IgD-negative memory B cell (primary cell): Measurements from ENCODE around the gene ADARB2. TPM values are rescaled to one million over a fixed set of nuclear protein-coding genes. Genes with fewer than 3 reads are reported as not detected.
"Not testable (repeated sequence)": the region's sequence is repeated elsewhere in the genome, so short reads cannot be mapped to it uniquely, and the experiment has no call there.

Source experiments
- H3K27ac Mint-ChIP-seq, 3 donors: one replicate each; pipeline ENCODE4 v1.8.0; 2020 to 2022; ENCODE audit warnings: mild to moderate bottlenecking in 3 of 3, mixed read lengths in 3 of 3, moderate library complexity in 1 of 3
- H3K27me3 Mint-ChIP-seq: one replicate; pipeline ENCODE4 v1.8.0; 2021; ENCODE audit warnings: mixed read lengths
- H3K36me3 Mint-ChIP-seq: one replicate; pipeline ENCODE4 v1.8.0; 2020; ENCODE audit warnings: mild to moderate bottlenecking, mixed read lengths
- H3K4me1 Mint-ChIP-seq, 3 donors: one replicate each; pipeline ENCODE4 v1.8.0; 2020 to 2022; ENCODE audit warnings: mixed read lengths in 3 of 3, mild to moderate bottlenecking in 1 of 3
- H3K4me3 Mint-ChIP-seq, 4 donors: one replicate each; pipeline ENCODE4 v1.8.0; 2020 to 2022; ENCODE audit warnings: mild to moderate bottlenecking in 4 of 4, mixed read lengths in 4 of 4, moderate library complexity in 3 of 4
- H3K9me3 Mint-ChIP-seq, 3 donors: one replicate each; pipeline ENCODE4 v1.8.0; 2020 to 2021; ENCODE audit warnings: mixed read lengths in 3 of 3, mild to moderate bottlenecking in 1 of 3
- polyA plus RNA-seq: library from polyadenylated mRNA; unstranded; fragments of 300-500 nt; fragmentation: Illumina TruSeq; gene quantifications from one replicate; pipeline ENCODE4 v1.2.3, GENCODE V29; 2021

ADARB2 gene
- polyA plus RNA-seq, 1 donor from 2014 or later = not detected

- peaks cover 0 to 2% (median 2%) of the 10 kb centered on the region in 3 donors for H3K9me3 Mint-ChIP-seq
- H3K4me3 Mint-ChIP-seq = no peak overlapping the region
- no peaks in the 10 kb centered on the region for H3K4me1 Mint-ChIP-seq
- H3K27me3 Mint-ChIP-seq = peaks cover 3% of the 10 kb centered on the region
- peaks cover 2% of the 10 kb centered on the region for H3K36me3 Mint-ChIP-seq
- H3K27ac Mint-ChIP-seq = no peak overlapping the region
These were observed 397.9 kb downstream of the ADARB2 start for GRCh38 chr10:1339396-1339795.

- no peak overlapping the region for H3K27ac Mint-ChIP-seq
- H3K9me3 Mint-ChIP-seq = peaks cover 0 to 2% (median 0%) of the 10 kb centered on the region in 3 donors
- peaks cover 2% of the 10 kb centered on the region for H3K36me3 Mint-ChIP-seq
- peaks cover 14% of the 10 kb centered on the region for H3K27me3 Mint-ChIP-seq
- no peaks in the 10 kb centered on the region for H3K4me1 Mint-ChIP-seq
- no peak overlapping the region for H3K4me3 Mint-ChIP-seq
These were observed 401.7 kb downstream of the ADARB2 start for GRCh38 chr10:1335642-1336041.

GRCh38 chr10:1333981-1334380, 403.3 kb downstream of the ADARB2 start:
- peaks cover 2% of the 10 kb centered on the region for H3K36me3 Mint-ChIP-seq
- peaks cover 0 to 2% (median 0%) of the 10 kb centered on the region in 3 donors for H3K9me3 Mint-ChIP-seq
- no peak overlapping the region for H3K4me3 Mint-ChIP-seq
- H3K27me3 Mint-ChIP-seq = peaks cover 14% of the 10 kb centered on the region
- H3K27ac Mint-ChIP-seq = no peak overlapping the region
- no peaks in the 10 kb centered on the region for H3K4me1 Mint-ChIP-seq

GRCh38 chr10:1331560-1331959, 405.8 kb downstream of the ADARB2 start:
- H3K4me1 Mint-ChIP-seq = no peaks in the 10 kb centered on the region
- H3K9me3 Mint-ChIP-seq = peaks cover 0 to 2% (median 0%) of the 10 kb centered on the region in 3 donors
- H3K4me3 Mint-ChIP-seq = no peak overlapping the region
- no peak overlapping the region for H3K27ac Mint-ChIP-seq
- H3K36me3 Mint-ChIP-seq = peaks cover 2% of the 10 kb centered on the region
- peaks cover 13% of the 10 kb centered on the region for H3K27me3 Mint-ChIP-seq

- Mint-ChIP-seq H3K27ac (no peak overlapping the region), H3K27me3 (peaks cover 13% of the 10 kb centered on the region), H3K4me3 (no peak overlapping the region), H3K36me3 (no peaks in the 10 kb centered on the region), H3K4me1 (no peaks in the 10 kb centered on the region), H3K9me3 (peaks cover 0 to 2% (median 0%) of the 10 kb centered on the region in 3 donors)
These were observed 407.7 kb downstream of the ADARB2 start for GRCh38 chr10:1329622-1330021.

DNA sequence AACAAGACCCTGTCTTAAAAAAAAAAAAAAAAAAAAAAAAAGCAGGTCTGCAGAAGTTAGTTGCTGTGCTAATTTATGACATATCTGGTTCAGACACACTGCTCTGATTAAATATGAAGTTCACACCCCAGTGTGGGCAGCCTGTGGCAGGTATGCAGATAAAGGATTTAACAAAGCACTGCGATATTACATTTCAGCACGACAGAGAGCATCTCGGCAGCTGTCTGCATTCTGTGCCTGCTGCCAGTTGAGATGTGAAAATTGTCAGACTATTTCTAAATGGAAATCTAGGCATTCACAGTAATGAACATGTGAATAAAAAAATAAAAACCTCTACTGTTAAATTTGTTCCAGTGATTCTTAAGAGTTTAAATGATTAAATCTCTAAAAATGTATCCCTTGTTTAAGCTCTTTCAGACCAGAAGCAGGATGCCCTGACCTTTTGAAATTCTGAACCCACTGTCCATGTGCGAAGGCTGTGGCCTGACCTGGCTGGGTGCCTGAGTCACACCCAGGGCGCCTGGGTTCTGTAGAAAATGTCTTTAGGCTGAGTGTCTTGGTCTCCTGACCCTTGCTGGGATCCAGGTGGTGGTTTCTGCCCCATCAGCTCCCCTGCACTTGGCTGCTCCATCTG, 408.2 kb downstream of the ADARB2 start:
- peaks cover 0 to 2% (median 0%) of the 10 kb centered on the region in 3 donors for H3K9me3 Mint-ChIP-seq
- no peaks in the 10 kb centered on the region for H3K4me1 Mint-ChIP-seq
- no peak overlapping the region for H3K4me3 Mint-ChIP-seq
- H3K27ac Mint-ChIP-seq = no peak overlapping the region
- peaks cover 13% of the 10 kb centered on the region for H3K27me3 Mint-ChIP-seq
- H3K36me3 Mint-ChIP-seq = no peaks in the 10 kb centered on the region

DNA sequence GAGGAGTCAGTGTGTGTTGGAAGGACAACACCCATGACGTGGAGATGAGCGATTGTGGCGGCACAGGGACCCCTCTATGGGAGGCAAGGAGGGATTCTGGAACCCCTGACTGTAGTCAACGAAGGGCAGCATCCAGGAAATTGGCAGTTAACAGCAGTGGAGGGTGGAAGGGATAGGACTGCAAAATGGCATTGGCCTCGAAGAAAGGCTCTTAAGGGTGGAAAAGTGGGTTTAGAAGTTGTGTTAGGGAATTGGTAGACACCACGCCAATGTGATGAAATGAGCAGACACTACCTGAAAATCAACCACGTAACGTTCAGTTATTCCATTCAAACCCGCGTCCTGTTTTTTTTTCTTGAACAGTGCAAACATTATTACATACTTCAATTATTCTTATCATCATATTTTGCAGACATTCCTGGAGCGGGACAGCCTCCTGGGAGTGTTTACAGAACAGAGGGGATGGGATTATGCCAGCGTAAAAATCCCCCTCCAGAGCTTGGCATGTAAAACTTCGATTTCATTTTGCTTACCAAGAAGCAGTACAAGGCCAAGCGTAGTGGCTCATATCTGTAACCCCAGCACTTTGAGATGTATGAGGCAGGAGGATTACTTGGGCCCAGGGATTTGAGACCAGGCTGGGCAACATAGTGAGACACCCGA, 409.0 kb downstream of the ADARB2 start:
- H3K4me1 Mint-ChIP-seq = no peaks in the 10 kb centered on the region
- H3K36me3 Mint-ChIP-seq = no peaks in the 10 kb centered on the region
- H3K4me3 Mint-ChIP-seq = no peak overlapping the region
- no peak overlapping the region for H3K27ac Mint-ChIP-seq
- peaks cover 0 to 2% (median 0%) of the 10 kb centered on the region in 3 donors for H3K9me3 Mint-ChIP-seq
- H3K27me3 Mint-ChIP-seq = peaks cover 14% of the 10 kb centered on the region

GRCh38 chr10:1327759-1328158, 409.6 kb downstream of the ADARB2 start:
- Mint-ChIP-seq H3K27me3 (peaks cover 9% of the 10 kb centered on the region), H3K36me3 (no peaks in the 10 kb centered on the region), H3K4me1 (no peaks in the 10 kb centered on the region), H3K9me3 (peaks cover 0 to 2% (median 0%) of the 10 kb centered on the region in 3 donors), H3K27ac (no peak overlapping the region), H3K4me3 (peak overlapping the region in 1 of 4 donors; percentile 30)

- H3K27me3 Mint-ChIP-seq, H3K27ac Mint-ChIP-seq, H3K4me1 Mint-ChIP-seq, H3K9me3 Mint-ChIP-seq, H3K36me3 Mint-ChIP-seq, H3K4me3 Mint-ChIP-seq: not testable (repeated sequence)
These were observed 410.8 kb downstream of the ADARB2 start for GRCh38 chr10:1326514-1326913.

DNA sequence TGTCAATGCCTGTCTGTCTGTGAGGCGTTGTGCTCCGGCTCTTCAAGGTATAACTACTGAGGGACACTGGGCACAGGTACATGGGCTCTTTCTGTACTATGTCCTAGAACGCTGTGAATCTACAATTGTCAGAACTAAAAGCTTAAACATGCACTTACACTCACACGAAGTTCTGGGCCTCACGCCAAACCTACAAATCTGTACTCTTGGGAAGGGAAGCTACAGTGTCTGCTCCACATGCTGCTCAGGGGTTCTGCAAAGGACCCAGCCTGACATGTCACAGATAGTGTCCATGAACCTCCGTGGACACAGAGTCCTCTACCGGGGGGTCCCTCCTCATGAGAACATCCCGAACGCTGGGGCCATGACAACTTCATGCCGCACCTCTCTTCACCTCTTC, 412.4 kb downstream of the ADARB2 start:
- Mint-ChIP-seq H3K36me3 (no peaks in the 10 kb centered on the region), H3K4me3 (no peak overlapping the region), H3K4me1 (no peaks in the 10 kb centered on the region), H3K27me3 (peaks cover 5% of the 10 kb centered on the region), H3K9me3 (peaks cover 0 to 3% (median 0%) of the 10 kb centered on the region in 3 donors), H3K27ac (no peak overlapping the region)

DNA sequence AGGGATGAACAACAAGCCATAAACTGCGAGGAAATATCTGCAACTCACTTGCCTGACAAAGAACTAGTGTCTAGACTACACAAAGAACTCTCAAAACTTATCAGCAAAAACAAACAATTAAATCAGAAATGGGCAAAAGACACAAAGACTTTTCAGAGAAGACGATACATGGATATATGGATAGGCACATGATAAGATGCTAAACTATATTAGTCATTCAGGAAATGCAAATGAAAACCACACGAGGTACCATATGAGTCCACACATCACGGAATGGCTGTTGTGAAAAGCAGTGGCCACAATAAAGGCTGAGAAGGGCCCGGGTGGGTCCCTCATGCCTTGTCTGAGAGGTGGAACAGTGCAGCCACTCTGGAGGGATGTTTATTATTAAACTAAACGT, 413.4 kb downstream of the ADARB2 start:
- H3K4me1 Mint-ChIP-seq = no peaks in the 10 kb centered on the region
- peaks cover 0 to 3% (median 0%) of the 10 kb centered on the region in 3 donors for H3K9me3 Mint-ChIP-seq
- no peak overlapping the region for H3K27ac Mint-ChIP-seq
- H3K27me3 Mint-ChIP-seq = peaks cover 5% of the 10 kb centered on the region
- H3K4me3 Mint-ChIP-seq = no peak overlapping the region
- H3K36me3 Mint-ChIP-seq = no peaks in the 10 kb centered on the region

DNA sequence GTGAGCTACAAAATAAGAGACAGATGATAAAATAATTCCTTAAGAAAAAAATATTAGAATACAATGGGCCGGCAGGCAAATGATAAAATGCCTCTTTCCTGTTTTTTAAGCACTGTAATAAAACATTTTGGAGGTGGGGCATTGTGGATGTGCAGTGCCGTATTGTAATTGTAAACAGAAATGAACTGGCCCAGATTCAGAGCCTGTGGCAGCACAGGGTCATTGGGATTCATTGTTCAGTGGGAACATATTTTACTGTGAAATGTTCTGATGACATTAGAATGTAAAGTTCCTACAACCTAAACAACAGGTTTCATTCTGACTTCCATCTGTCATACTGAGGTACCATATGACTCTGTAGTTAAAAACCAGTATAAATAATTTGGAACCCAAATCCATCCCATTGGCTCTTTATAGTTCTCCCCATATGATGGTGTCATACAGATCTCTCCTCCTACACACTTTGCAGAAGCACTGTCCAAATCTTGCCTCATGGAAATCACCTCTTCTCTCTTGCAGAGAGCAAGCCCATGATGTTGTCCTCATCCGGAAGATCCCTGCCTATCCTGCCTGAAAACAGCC, 416.5 kb downstream of the ADARB2 start:
- H3K36me3 Mint-ChIP-seq = no peaks in the 10 kb centered on the region
- no peak overlapping the region for H3K27ac Mint-ChIP-seq
- H3K27me3 Mint-ChIP-seq = peaks cover 5% of the 10 kb centered on the region
- no peaks in the 10 kb centered on the region for H3K4me1 Mint-ChIP-seq
- H3K4me3 Mint-ChIP-seq = no peak overlapping the region
- H3K9me3 Mint-ChIP-seq = peaks cover 0 to 3% (median 0%) of the 10 kb centered on the region in 3 donors

DNA sequence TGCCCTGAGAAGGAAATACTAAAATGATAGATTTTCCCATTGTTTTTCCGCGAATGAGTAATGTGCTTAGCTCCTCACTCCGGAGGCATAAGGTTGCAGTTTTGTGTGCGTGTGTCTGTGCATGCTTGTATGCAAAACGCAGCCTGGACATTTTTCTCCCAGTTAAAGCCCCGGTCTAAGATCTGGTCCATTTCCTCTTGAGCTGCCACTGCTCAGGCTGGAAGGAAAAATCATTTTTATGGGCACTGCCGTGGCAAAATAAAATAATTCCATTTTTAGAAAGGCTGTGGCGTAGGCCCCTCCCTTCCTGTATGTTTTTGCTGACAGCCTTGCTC, 420.5 kb downstream of the ADARB2 start:
- no peak overlapping the region for H3K4me3 Mint-ChIP-seq
- no peak overlapping the region for H3K27ac Mint-ChIP-seq
- H3K36me3 Mint-ChIP-seq = no peaks in the 10 kb centered on the region
- H3K9me3 Mint-ChIP-seq = no peaks in the 10 kb centered on the region
- no peaks in the 10 kb centered on the region for H3K4me1 Mint-ChIP-seq
- H3K27me3 Mint-ChIP-seq = peaks cover 6% of the 10 kb centered on the region

DNA sequence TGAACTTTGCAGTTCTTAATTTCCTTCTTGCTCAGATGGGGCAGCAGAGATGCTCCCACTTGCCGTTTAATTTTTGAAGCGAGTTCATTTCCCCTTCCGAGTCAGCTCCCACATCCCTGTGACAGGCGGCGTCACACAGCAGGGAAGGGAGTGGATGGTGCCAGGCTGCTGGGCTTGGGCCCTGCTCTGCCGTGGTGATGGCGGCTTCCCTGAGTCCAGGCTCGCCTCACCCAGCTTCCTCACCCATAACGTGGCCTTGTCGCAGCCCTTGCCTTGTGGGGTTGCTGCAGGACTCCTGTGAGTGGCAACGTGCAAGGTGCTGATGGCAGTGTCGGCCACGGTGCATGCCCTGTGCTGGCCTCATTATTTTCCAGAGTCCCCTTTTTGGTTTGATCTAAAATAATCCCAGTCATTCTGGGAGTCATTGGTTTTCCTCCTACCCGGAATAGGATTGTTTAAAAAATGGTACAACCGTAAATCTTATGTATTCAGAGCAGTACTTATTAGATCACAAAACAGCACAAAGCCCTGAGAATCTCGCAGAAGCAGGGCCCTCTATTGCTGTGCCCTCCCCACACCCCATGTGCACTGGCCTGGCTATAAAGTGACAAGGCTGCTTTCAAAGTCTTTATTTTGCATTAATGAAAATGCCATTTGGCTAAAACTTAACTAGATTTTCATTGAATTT, 421.1 kb downstream of the ADARB2 start:
- Mint-ChIP-seq H3K27ac (no peak overlapping the region), H3K36me3 (no peaks in the 10 kb centered on the region), H3K9me3 (no peaks in the 10 kb centered on the region), H3K4me3 (no peak overlapping the region), H3K27me3 (peaks cover 5% of the 10 kb centered on the region), H3K4me1 (no peaks in the 10 kb centered on the region)

GRCh38 chr10:1315178-1315577, 422.1 kb downstream of the ADARB2 start:
- Mint-ChIP-seq H3K9me3 (no peaks in the 10 kb centered on the region), H3K27ac (no peak overlapping the region), H3K36me3 (no peaks in the 10 kb centered on the region), H3K4me3 (no peak overlapping the region), H3K4me1 (no peaks in the 10 kb centered on the region), H3K27me3 (peaks cover 2% of the 10 kb centered on the region)
